OCI-LY1 (cell line): ENCODE data around the gene RPS6KA6.

Experiments used
- H2AFZ ChIP-seq: fragments of 200-600 bp; sonication (generic), shearing (Covaris generic); 2 replicates; pipeline ENCODE4 v1.6.0; 2014; ENCODE audit warnings: antibody characterized with exemption, mild to moderate bottlenecking, low read length
- H3F3A ChIP-seq: fragments of 200-600 bp; sonication (generic), shearing (Covaris generic); 2 replicates; pipeline ENCODE4 v1.6.0; 2014; ENCODE audit warnings: mild to moderate bottlenecking, antibody characterized with exemption, low read length, moderate library complexity; ENCODE audit not compliant: insufficient read depth
- H3K27ac ChIP-seq: fragments of 200-600 bp; sonication (generic); 2 replicates; pipeline ENCODE4 v1.5.1; 2014; ENCODE audit warnings: low read length, mixed run types, mild to moderate bottlenecking, low read depth; ENCODE audit not compliant: poor library complexity, severe bottlenecking
- H3K27me3 ChIP-seq: fragments of 200-600 bp; sonication (generic); 2 replicates; pipeline ENCODE4 v1.6.0; 2014; ENCODE audit warnings: antibody characterized with exemption, mild to moderate bottlenecking, low read length, moderate library complexity; ENCODE audit not compliant: insufficient read depth
- H3K36me3 ChIP-seq: fragments of 200-600 bp; sonication (generic); 2 replicates; pipeline ENCODE4 v1.6.1; 2014; ENCODE audit warnings: mild to moderate bottlenecking, antibody characterized with exemption, low read length, moderate library complexity, mixed read lengths; ENCODE audit not compliant: insufficient read depth
- H3K4me1 ChIP-seq: fragments of 200-600 bp; sonication (generic); 2 replicates; pipeline ENCODE4 v1.5.1; 2014; ENCODE audit warnings: mild to moderate bottlenecking, low read length, moderate library complexity; ENCODE audit not compliant: insufficient read depth, severe bottlenecking
- H3K4me2 ChIP-seq: fragments of 200-600 bp; sonication (generic), shearing (Covaris generic); 2 replicates; pipeline ENCODE4 v1.6.1; 2014; ENCODE audit warnings: low read length
- H3K4me3 ChIP-seq: fragments of 200-600 bp; sonication (generic); 2 replicates; pipeline ENCODE4 v1.5.1; 2014; ENCODE audit warnings: low read length, low read depth, mild to moderate bottlenecking, mixed read lengths; ENCODE audit not compliant: poor library complexity, severe bottlenecking
- H3K79me2 ChIP-seq: fragments of 200-600 bp; shearing (Covaris generic); 2 replicates; pipeline ENCODE4 v1.6.1; 2016; ENCODE audit warnings: mixed run types, low read length, mixed read lengths; ENCODE audit not compliant: insufficient read depth
- H3K9ac ChIP-seq: fragments of 200-600 bp; sonication (generic), shearing (Covaris generic); 2 replicates; pipeline ENCODE4 v1.6.1; 2014; ENCODE audit warnings: mild to moderate bottlenecking, low read length, mixed read lengths
- H3K9me2 ChIP-seq: fragments of 200-600 bp; sonication (generic), shearing (Covaris generic); 2 replicates; pipeline ENCODE4 v1.6.1; 2014; ENCODE audit warnings: low read depth, mild to moderate bottlenecking, low read length, mixed read lengths
- H3K9me3 ChIP-seq: fragments of 200-600 bp; shearing (Covaris generic); 2 replicates; pipeline ENCODE4 v1.6.1; 2014; ENCODE audit warnings: low read length, mixed read lengths
- H4K20me1 ChIP-seq: fragments of 200-600 bp; sonication (generic), shearing (Covaris generic); 2 replicates; pipeline ENCODE4 v1.6.0; 2016; ENCODE audit warnings: mild to moderate bottlenecking, low read length; ENCODE audit not compliant: insufficient read depth
- EZH2 ChIP-seq: fragments of 200-600 bp; sonication (generic), shearing (Covaris generic); IDR thresholded peaks from 2 replicates; pipeline ENCODE4 v1.8.0; 2017; ENCODE audit warnings: borderline replicate concordance, mixed run types, mild to moderate bottlenecking, antibody characterized with exemption, low read length, moderate library complexity, mixed read lengths
- TF ChIP-seq, protein P1 (sequence below): fragments of 200-600 bp; sonication (generic), shearing (Covaris generic); IDR thresholded peaks from 2 replicates; pipeline ENCODE4 v1.5.1; 2017; ENCODE audit warnings: mild to moderate bottlenecking, antibody characterized with exemption, low read length, moderate library complexity, mixed read lengths

The RPS6KA6 gene

DNA sequence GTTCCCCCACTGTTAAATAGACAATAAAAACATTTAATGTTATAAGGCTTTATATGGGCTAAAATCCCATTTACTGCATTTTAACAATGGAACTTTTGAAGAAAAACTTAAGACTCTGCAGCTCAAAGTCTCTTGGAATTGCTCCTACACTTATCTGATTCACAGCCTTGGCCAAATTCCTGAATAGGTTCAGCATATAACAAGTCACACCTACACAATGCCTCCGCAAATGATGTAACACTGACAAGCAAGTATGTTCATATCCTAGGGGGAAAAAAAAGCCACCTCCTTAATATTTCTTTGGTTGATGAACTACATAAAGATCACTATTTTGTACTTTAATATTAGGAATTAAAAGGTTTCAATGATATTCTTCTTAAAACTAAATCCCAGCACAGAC, 34.5 kb downstream of the RPS6KA6 start:
- Histone ChIP-seq H3K9ac (no peak overlapping the region), H4K20me1 (no peaks in the 10 kb centered on the region), H2AFZ (no peak overlapping the region), H3K36me3 (no peaks in the 10 kb centered on the region), H3K27ac (no peak overlapping the region), H3K79me2 (no peaks in the 10 kb centered on the region), H3K9me2 (no peaks in the 10 kb centered on the region), H3K4me3 (no peak overlapping the region), H3K4me2 (no peak overlapping the region), H3K27me3 (no peaks in the 10 kb centered on the region), H3K9me3 (no peaks in the 10 kb centered on the region), H3F3A (no peaks in the 10 kb centered on the region), H3K4me1 (no peaks in the 10 kb centered on the region)
- TF ChIP-seq EZH2 = no peak
- TF ChIP-seq, protein P1, sequence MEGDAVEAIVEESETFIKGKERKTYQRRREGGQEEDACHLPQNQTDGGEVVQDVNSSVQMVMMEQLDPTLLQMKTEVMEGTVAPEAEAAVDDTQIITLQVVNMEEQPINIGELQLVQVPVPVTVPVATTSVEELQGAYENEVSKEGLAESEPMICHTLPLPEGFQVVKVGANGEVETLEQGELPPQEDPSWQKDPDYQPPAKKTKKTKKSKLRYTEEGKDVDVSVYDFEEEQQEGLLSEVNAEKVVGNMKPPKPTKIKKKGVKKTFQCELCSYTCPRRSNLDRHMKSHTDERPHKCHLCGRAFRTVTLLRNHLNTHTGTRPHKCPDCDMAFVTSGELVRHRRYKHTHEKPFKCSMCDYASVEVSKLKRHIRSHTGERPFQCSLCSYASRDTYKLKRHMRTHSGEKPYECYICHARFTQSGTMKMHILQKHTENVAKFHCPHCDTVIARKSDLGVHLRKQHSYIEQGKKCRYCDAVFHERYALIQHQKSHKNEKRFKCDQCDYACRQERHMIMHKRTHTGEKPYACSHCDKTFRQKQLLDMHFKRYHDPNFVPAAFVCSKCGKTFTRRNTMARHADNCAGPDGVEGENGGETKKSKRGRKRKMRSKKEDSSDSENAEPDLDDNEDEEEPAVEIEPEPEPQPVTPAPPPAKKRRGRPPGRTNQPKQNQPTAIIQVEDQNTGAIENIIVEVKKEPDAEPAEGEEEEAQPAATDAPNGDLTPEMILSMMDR = no peak

- Histone ChIP-seq H4K20me1 (no peaks in the 10 kb centered on the region), H3K27ac (no peak overlapping the region), H3K36me3 (no peaks in the 10 kb centered on the region), H3K9me2 (no peaks in the 10 kb centered on the region), H2AFZ (no peak overlapping the region), H3K27me3 (no peaks in the 10 kb centered on the region), H3K4me1 (no peaks in the 10 kb centered on the region), H3K4me3 (no peak overlapping the region), H3K9me3 (no peaks in the 10 kb centered on the region), H3F3A (no peaks in the 10 kb centered on the region), H3K4me2 (no peak overlapping the region), H3K79me2 (no peaks in the 10 kb centered on the region), H3K9ac (no peak overlapping the region)
- no peak for TF ChIP-seq EZH2
- TF ChIP-seq, protein P1 = no peak
These were observed 43.0 kb downstream of the RPS6KA6 start for GRCh38 chrX:84144991-84145390.

- Histone ChIP-seq H3K27ac (no peak overlapping the region), H3K4me3 (no peak overlapping the region), H3K9ac (no peak overlapping the region), H3K36me3 (no peaks in the 10 kb centered on the region), H3K4me2 (no peak overlapping the region), H3K9me2 (no peaks in the 10 kb centered on the region), H3K4me1 (no peaks in the 10 kb centered on the region), H2AFZ (no peak overlapping the region), H3F3A (no peaks in the 10 kb centered on the region), H3K79me2 (no peaks in the 10 kb centered on the region), H4K20me1 (no peaks in the 10 kb centered on the region), H3K9me3 (no peaks in the 10 kb centered on the region), H3K27me3 (no peaks in the 10 kb centered on the region)
- TF ChIP-seq EZH2 = no peak
- TF ChIP-seq, protein P1 = no peak
These were observed 43.7 kb downstream of the RPS6KA6 start for GRCh38 chrX:84144281-84144680.
